Stromal cell of bone marrow (primary cell): ENCODE measurements around the gene ZNF749.
"Not testable (repeated sequence)": the region's sequence is repeated elsewhere in the genome, so short reads cannot be mapped to it uniquely, and the experiment has no call there.

Source experiments
- DNase-seq: peaks from one replicate; pipeline ENCODE4 v3.0.0-alpha.2; 2012; ENCODE audit warnings: low read depth

Gene ZNF749

GRCh38 chr19:57466489-57466888, 31.4 kb downstream of the ZNF749 start:
- no peak for DNase-seq

- DNase-seq = no peak
Observed at GRCh38 chr19:57473646-57474045, 38.5 kb downstream of the ZNF749 start.

GRCh38 chr19:57477191-57478008, 42.3 kb downstream of the ZNF749 start, which contains the start of gene ZNF772:
Gene ZNF772 (minus strand): TSS chr19:57477566. CDS start chr19:57477309, 257 bp downstream.
- peak; percentile 95 for DNase-seq

DNA sequence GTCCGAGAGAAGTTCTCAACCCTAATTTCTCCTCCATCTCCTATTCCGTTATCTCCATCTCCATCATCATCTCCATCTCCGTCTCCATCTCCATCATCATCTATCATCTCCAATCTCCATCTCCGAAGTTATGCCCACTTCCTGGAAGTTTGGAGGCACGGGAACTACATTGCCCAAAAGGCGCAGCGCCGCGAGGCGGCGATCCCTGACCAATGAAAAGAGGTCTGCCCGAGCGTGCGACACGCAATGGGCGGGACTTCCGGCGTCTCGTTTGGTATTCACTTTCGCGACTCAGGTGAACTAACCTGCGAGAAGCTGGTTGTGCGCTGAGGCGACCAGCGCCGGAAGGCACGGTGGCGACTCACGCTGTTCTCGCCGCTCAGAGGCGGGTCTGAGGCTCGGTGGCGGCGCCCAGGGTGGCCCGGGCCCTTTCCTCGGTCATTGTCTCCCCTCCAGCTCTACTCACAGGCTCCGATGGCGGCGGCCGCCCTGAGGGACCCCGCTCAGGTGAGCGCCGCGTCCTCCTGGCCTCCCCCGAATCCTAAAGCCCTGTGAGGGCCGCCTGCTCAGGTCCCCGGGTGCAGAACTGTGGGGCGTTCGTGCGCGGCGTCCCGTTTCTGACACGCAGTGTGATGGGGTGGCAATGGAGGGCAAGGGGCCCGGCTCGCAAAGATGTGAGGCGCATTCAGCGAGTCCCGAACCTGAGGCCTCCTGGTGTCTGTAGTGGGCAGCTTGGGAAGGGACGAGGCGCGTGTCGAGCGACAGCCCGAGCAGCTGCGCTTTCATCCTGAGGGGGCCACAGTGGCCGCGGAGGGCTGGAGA, 52.6 kb downstream of the ZNF749 start, which contains the start of gene ZNF419:
ZNF419 (plus strand) TSS at position 274 of the 822 bp plus-strand sequence; CDS start at position 475, 201 bp downstream.
- peak; percentile 77 for DNase-seq

DNA sequence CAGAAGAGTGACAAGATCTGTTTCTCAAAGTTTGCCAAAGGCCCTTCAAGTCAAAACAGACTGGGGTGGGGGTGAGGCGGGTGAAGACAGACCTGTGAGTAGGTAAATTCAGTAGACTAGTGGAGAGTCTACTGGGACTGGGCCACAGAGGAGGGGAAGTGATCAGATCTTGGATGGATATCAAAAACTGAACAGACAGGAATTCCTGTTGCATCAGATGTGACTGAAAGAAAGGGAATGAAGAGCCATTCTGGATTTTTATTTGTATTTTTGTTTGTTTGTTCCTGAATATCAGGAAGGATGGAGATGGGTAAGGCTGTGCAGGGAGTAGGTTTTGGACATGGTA, 53.1 kb downstream of the ZNF749 start:
- not testable (repeated sequence) for DNase-seq
